ENCODE data around the gene THYN1.

Gene THYN1

DNA sequence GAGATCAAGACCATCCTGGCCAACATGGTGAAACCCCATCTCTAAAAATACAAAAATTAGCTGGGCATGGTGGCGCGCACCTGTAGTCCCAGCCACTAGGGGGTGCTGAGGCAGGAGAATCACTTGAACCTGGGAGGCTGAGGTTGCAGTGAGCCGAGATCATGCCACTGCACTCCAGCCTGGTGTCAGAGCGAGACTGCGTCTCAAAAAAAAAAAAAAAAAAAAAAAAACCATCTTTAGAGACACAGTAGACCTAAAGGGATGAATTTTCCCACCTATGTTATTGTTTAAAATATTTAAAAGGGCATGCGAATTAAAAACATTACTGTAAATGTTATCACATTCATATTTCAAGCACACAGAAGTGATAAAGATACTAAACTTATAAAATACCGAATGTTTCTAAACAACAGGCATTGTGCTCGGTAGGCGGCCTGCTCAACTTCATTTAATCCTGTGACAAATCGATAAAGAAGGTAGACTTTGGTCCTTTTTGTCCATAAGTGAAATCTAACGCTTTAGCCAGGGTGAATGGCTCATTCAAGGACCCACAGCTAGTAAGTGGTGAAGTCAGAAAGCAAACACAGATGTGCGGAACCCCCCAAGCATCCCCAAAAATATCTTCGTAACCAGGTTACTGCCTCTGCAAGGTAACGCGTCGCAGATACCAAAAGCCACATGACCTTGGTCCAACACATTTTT, 45.5 kb downstream of the THYN1 start:
- DNase-seq: no peak

DNA sequence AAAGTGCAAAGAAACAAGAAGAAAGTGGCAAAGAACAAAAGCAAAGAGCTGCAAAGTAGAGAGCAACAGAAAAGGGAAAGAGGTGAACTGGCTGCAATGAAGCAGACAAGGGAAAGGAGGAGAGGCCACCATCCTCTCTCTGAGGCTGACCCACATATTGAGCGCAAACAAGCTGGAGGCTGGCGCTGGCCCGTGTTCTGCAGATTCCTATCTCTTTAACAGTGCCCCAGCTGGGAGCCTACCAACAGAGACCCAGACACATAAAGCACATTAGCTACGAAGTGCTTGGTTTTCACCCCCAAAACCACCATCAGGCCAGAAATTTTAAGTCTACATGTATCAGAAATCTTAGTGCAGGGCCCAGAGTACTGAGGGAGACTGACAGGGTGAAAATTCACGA, 47.0 kb downstream of the THYN1 start:
- no peak for DNase-seq

DNA sequence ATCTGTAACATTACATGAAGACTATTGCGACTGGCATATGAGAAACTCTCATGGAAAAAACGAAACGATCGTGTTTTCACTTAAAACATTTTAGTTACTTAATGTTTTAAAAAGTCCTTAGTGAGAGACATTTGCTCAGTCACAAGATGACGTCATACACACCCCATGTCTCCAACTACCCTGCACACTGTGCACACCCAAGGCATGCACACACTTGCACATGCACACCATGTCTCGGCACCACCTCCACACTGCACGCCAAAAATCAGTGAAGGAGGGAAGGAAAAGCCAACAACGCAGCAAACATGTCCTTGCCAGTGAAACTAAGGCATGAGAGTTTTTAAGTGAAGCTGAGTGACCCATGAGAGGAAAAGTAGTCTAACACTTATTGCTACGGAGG, 47.4 kb downstream of the THYN1 start:
- DNase-seq: no peak

DNA sequence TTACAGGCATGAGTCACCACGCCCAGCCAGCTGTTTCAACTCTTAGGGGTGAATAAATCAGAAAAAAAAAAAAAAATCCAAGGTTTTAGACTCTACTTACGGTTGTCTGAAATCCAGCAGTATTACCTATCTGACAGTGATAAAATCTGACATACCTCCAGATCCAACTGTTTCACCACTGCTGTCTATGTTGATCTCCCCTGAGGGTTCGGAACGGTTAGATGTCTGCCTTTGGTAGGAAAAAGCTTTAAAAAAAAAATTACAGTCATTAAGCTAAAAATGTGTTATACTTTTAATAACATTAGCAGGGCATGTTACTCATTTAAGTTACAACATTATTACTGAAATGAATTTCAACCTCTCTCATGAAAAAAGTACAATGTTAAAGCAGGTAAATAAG, 50.5 kb downstream of the THYN1 start:
- no peak for DNase-seq

DNA sequence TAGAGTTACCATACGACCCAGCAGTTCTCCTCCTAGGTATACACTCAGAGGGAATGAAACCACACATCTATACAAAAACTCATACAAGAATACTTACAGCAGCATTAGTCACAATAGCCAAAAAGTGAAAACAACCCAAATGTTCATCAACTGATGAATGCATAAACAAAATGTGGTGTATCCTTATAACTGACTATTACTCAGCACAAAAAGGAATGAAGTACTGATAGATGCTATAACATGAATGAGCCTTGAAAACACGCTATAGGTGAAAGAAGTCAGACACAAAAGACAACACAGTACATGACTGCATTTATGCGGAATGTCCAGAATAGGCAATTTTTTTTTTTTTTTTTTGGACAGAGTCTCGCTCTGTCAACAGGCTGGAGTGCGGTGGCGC, 52.5 kb downstream of the THYN1 start:
- DNase-seq: no peak

DNA sequence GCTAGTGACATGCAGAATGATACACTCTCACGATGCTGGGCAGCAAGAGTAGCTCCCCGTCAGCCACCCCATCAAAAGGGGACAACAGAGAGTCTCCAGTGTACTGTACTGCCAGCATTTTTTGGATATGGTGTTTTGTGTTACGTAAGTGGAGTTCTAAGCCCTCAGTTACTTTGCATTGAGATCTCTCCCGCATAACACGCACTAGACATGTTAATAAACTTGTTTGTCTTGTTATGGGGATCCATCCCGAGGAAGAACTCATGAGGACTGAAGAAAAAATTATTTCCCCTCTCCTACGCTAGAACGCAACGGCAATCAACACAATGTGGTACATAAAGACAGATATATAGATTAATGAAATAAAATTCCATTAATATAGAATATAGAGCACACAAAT, 53.6 kb downstream of the THYN1 start:
- no peak for DNase-seq
